Measurements from ENCODE around the gene GPX3. TPM values are rescaled to one million over a fixed set of nuclear protein-coding genes. Genes with fewer than 3 reads are reported as not detected.

GPX3 gene
- polyA plus RNA-seq, 1 experiment: 3.8 TPM

- ChIA-PET CTCF (interaction anchor here (1.1 to 2.1 kb wide), 3 partner anchors 24 to 40 kb away, joined by 4 read pairs; no protein-coding TSS in a partner anchor), POLR2A (no interaction called here)
- Histone ChIP-seq H3K27me3 (ENCODE audit: control insufficient read depth, insufficient read depth, low read length) (no peaks in the 10 kb centered on the region), H3K36me3 (ENCODE audit: control insufficient read depth, insufficient read depth, low read length) (peaks cover 6% of the 10 kb centered on the region), H3K4me3 (ENCODE audit: low read depth, low read length) (no peak overlapping the region)
- no peak for DNase-seq (ENCODE audit: low read depth)
- no peak for TF ChIP-seq CTCF (IDR thresholded peaks at IDR 0.05; ENCODE audit: insufficient read depth, low read depth, low read length)
These were observed 55.4 kb downstream of the GPX3 start for GRCh38 chr5:151075698-151076331.

GRCh38 chr5:151076616-151077015 lies 56.2 kb downstream of the GPX3 start:
- peaks cover 6% of the 10 kb centered on the region for H3K36me3 ChIP-seq (ENCODE audit: control insufficient read depth, insufficient read depth, low read length)
- H3K27me3 ChIP-seq (ENCODE audit: control insufficient read depth, insufficient read depth, low read length): no peaks in the 10 kb centered on the region
- CTCF ChIA-PET: interaction anchor here (1.1 to 1.5 kb wide), 3 partner anchors 24 to 39 kb away, joined by 4 to 5 read pairs (median 4); no protein-coding TSS in a partner anchor
- DNase-seq (ENCODE audit: low read depth): no peak
- no peak overlapping the region for H3K4me3 ChIP-seq (ENCODE audit: low read depth, low read length)
- POLR2A ChIA-PET: no interaction called here
- TF ChIP-seq CTCF (IDR thresholded peaks at IDR 0.05; ENCODE audit: insufficient read depth, low read depth, low read length): no peak

DNA sequence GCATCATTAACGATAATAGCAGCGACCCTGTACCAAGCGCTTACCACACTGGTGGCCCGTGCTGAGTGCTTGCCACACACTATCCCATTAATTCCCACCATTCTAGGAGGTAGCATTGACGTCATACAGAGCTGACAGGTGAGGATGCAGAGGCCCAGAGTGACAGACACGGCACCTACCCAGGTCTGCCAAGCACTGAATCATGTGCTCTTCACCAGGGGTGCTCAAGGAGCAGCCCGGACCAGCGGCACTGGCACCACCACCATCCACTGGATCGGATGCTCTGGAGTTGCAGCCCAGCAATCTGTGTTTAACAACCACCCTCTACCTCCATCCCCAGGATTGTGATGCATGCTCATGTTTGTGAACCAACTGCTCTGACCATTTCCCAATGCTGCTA lies 57.0 kb downstream of the GPX3 start:
- ChIA-PET POLR2A (no interaction called here), CTCF (interaction anchor here (1.4 kb wide), 1 partner anchor 26 kb away, joined by 5 read pairs; no protein-coding TSS in a partner anchor)
- no peaks in the 10 kb centered on the region for H3K27me3 ChIP-seq (ENCODE audit: control insufficient read depth, insufficient read depth, low read length)
- peaks cover 6% of the 10 kb centered on the region for H3K36me3 ChIP-seq (ENCODE audit: control insufficient read depth, insufficient read depth, low read length)
- TF ChIP-seq CTCF (IDR thresholded peaks at IDR 0.05; ENCODE audit: insufficient read depth, low read depth, low read length): no peak
- no peak overlapping the region for H3K4me3 ChIP-seq (ENCODE audit: low read depth, low read length)
- no peak for DNase-seq (ENCODE audit: low read depth)

GRCh38 chr5:151077967-151078366 lies 57.6 kb downstream of the GPX3 start:
- DNase-seq (ENCODE audit: low read depth): no peak
- no peaks in the 10 kb centered on the region for H3K27me3 ChIP-seq (ENCODE audit: control insufficient read depth, insufficient read depth, low read length)
- CTCF ChIA-PET: interaction anchor here (1.4 kb wide), 1 partner anchor 26 kb away, joined by 5 read pairs; no protein-coding TSS in a partner anchor
- POLR2A ChIA-PET: no interaction called here
- TF ChIP-seq CTCF (IDR thresholded peaks at IDR 0.05; ENCODE audit: insufficient read depth, low read depth, low read length): no peak
- peaks cover 6% of the 10 kb centered on the region for H3K36me3 ChIP-seq (ENCODE audit: control insufficient read depth, insufficient read depth, low read length)
- no peak overlapping the region for H3K4me3 ChIP-seq (ENCODE audit: low read depth, low read length)

Other genes with a start within 250 kb of the GPX3 start
- gene SMIM3, start 241.8 kb upstream of the GPX3 start, polyA plus RNA-seq (2011; rRNA removed): 43.7 and 45.0 TPM in 2 replicates
- not detected in 2 replicates for gene IRGM, start 174.1 kb upstream of the GPX3 start, polyA plus RNA-seq (2011; rRNA removed)
- gene ZNF300, start 115.6 kb upstream of the GPX3 start, polyA plus RNA-seq (2011; rRNA removed): 2.6 and 4.8 TPM in 2 replicates
- 54.5 and 80.8 TPM in 2 replicates for gene TNIP1, start 60.4 kb downstream of the GPX3 start, polyA plus RNA-seq (2011; rRNA removed)
- gene ANXA6, start 137.2 kb downstream of the GPX3 start, polyA plus RNA-seq (2011; rRNA removed): 479 and 528 TPM in 2 replicates
- gene CCDC69, start 203.5 kb downstream of the GPX3 start, polyA plus RNA-seq (2011; rRNA removed): 0.93 and 1.0 TPM in 2 replicates
- 11.5 and 12.7 TPM in 2 replicates for gene GM2A, start 232.6 kb downstream of the GPX3 start, polyA plus RNA-seq (2011; rRNA removed)